ENCODE data around the gene USP40. TPM values are rescaled to one million over a fixed set of nuclear protein-coding genes. Genes with fewer than 3 reads are reported as not detected.

The USP40 gene
- total RNA-seq, 6 experiments from 2014 or later = 22.8 to 27.4 (median 24.3) TPM

DNA sequence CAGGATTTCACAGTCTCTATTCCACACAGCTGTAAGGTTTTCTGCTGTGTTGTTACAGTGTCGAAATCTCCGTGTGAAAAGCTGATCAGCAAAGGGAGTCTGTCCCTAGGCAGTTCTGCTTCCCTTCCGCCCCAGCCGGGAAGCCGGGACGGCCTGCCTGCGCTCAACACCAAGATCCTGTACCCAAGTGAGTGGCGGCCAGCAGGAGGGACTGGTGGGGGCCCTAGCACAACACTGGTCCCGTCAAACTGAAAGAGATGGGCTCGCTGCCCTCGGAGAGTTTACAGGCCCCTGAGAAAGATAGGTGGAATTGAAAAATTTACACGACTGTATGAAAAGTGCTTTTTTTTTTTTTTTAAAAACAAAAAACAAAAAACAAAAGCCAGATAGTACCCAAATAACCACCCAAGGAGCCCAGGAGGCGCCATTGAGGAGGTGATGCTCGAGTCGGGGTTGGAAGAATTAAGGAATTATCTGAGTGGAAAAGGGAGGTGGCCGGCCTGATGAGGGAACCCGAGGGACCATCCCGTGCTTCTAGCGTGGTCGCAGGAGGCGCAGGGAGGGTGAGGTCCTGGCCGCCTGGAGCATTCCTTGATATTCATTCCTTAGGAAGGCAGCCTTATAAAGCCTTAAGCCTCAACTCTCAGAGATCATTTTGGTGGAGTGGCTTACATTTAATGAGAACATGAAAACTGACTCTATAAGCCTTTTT, 115.6 kb downstream of the USP40 start:
- TF ChIP-seq, protein P1, sequence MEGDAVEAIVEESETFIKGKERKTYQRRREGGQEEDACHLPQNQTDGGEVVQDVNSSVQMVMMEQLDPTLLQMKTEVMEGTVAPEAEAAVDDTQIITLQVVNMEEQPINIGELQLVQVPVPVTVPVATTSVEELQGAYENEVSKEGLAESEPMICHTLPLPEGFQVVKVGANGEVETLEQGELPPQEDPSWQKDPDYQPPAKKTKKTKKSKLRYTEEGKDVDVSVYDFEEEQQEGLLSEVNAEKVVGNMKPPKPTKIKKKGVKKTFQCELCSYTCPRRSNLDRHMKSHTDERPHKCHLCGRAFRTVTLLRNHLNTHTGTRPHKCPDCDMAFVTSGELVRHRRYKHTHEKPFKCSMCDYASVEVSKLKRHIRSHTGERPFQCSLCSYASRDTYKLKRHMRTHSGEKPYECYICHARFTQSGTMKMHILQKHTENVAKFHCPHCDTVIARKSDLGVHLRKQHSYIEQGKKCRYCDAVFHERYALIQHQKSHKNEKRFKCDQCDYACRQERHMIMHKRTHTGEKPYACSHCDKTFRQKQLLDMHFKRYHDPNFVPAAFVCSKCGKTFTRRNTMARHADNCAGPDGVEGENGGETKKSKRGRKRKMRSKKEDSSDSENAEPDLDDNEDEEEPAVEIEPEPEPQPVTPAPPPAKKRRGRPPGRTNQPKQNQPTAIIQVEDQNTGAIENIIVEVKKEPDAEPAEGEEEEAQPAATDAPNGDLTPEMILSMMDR (IDR thresholded peaks at IDR 0.05) = peak; percentile 19; the same call in 1 of the 2 replicates

DNA sequence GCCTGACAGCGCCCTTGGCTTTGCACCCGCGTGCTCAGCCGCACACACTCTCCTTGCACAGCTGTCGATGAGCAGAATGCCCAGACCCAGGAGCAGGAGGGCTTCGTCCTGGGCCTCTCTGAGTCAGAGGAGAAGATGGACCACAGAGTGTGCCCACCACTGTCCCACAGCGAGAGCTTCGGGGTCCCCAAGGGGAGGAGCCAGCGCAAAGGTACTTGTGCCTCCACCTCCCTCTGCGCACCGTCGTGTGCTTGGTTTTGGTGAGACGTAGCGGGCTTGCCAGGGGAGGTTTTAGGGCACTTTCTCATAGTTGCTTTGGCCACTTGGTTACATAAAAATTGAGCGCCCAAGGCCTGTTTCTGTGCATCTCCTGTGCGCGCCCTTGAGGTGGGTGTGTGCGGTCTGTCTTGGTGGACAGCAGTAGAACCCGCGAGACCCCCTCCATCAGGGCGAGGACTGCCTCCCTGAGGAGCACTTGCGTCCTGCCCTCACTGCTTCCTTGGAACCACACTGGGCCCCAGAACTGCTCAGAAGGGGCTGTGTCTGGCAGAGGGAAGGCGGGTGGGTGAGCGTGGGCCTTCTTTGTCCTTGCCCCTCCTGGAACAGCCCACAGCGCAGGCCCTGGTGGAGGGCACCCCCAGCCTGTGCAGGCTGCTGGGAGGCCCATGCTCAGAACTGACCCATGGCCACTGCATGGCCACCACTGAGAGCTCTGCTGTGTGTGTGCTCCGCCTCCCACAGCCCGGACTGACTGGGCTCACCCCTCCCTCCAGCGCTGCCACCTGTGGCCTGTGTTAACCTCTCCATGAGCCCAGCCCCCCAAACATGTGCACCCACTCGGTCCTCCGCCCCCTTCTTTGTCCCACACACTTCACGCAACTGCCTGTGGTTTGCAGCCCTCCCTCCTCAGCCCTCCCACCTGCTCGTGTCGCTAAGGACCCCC, 116.4 kb downstream of the USP40 start:
- DNase-seq = no peak
- Mint-ChIP-seq H3K27ac (no peak overlapping the region), H3K4me1 (ENCODE audit: low read depth) (peaks cover 5% of the 10 kb centered on the region; the same call in 1 of the 2 replicates), H3K9me3 (no peaks in the 10 kb centered on the region), H3K36me3 (ENCODE audit: low read depth) (peaks cover 4% of the 10 kb centered on the region; the same call in 1 of the 2 replicates), H3K4me3 (no peak overlapping the region), H3K27me3 (ENCODE audit: insufficient read depth) (no peaks in the 10 kb centered on the region; the same call in none of the 2 replicates)
- TF ChIP-seq, protein P1 (IDR thresholded peaks at IDR 0.05) = no peak

More for the DNA sequence above, 115.6 kb downstream of the USP40 start:
- H3K4me1 Mint-ChIP-seq (ENCODE audit: low read depth) = peaks cover 5% of the 10 kb centered on the region; the same call in 1 of the 2 replicates
- DNase-seq = no peak
- peaks cover 4% of the 10 kb centered on the region; the same call in 1 of the 2 replicates for H3K36me3 Mint-ChIP-seq (ENCODE audit: low read depth)
- no peaks in the 10 kb centered on the region; the same call in none of the 2 replicates for H3K27me3 Mint-ChIP-seq (ENCODE audit: insufficient read depth)
- no peak overlapping the region for H3K27ac Mint-ChIP-seq
- no peaks in the 10 kb centered on the region for H3K9me3 Mint-ChIP-seq
- no peak overlapping the region for H3K4me3 Mint-ChIP-seq

DNA sequence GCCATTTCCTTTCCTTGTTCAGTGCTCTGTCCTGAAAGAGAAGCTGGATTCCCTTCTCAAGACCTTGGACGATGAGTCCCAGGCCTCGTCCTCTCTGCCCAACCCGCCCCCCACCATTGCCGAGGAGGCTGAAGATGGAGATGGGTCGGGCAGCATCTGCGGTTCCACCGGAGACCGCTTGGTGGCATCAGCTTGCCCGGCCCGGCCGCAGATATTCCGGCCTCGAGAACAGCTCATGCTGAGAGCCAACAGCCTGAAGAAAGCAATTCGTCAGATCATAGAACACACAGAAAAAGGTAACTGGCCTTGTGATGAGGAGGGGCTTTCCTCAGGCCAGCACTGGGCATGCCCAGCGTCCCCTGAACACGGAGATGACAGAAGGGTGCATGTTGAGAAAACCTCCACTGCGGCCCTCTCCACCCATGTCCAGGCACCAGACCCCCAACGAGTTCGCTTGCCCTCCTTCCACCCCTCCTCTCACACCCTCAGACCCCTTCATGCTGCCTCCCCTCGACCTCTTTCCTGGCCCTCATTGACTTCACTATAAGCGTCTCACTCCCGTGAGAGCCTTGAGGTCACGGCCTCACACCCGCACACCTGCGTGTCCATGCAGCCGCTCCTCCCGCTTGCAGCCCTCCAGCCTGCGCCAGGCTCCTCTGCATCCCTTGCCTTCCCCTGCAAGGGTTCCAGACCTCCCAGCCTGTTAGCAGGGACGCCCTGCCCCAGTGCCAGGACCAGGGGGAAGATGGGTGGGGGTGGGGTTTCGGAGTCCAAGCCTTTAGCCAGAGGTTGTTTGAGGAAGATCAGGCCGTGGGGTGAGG, 117.3 kb downstream of the USP40 start:
- peaks cover 4% of the 10 kb centered on the region; the same call in 1 of the 2 replicates for H3K36me3 Mint-ChIP-seq (ENCODE audit: low read depth)
- no peak overlapping the region for H3K4me3 Mint-ChIP-seq
- DNase-seq = peak; percentile 60
- H3K27ac Mint-ChIP-seq = no peak overlapping the region
- H3K9me3 Mint-ChIP-seq = no peaks in the 10 kb centered on the region
- no peaks in the 10 kb centered on the region; the same call in none of the 2 replicates for H3K27me3 Mint-ChIP-seq (ENCODE audit: insufficient read depth)
- TF ChIP-seq, protein P1 (IDR thresholded peaks at IDR 0.05) = peak; percentile 86
- peaks cover 5% of the 10 kb centered on the region; the same call in 1 of the 2 replicates for H3K4me1 Mint-ChIP-seq (ENCODE audit: low read depth)

DNA sequence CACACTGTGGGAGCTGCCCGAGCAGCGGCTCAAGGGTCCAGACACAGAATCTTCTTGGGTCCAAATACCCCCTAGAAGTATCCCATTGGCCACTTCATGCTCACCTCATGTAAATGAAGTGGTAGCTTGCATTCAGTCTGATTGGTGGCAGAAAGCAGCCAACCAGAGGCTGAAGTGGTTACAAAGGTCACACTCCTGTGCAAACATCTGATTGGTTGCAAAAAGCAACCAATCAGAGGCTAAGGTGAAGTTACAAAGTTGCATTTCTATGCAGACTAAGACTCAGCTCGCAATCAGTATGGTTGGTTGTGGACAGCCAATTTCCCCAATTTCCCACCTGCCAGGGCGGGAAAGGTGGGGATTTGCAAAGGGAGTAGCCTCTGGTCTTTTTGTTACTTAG, 118.0 kb downstream of the USP40 start:
- no peak for DNase-seq
- Mint-ChIP-seq H3K36me3 (ENCODE audit: low read depth) (peaks cover 4% of the 10 kb centered on the region; the same call in 1 of the 2 replicates), H3K4me3 (no peak overlapping the region), H3K9me3 (no peaks in the 10 kb centered on the region), H3K27ac (no peak overlapping the region), H3K4me1 (ENCODE audit: low read depth) (peaks cover 7% of the 10 kb centered on the region), H3K27me3 (ENCODE audit: insufficient read depth) (no peaks in the 10 kb centered on the region; the same call in none of the 2 replicates)
- TF ChIP-seq, protein P1 (IDR thresholded peaks at IDR 0.05) = no peak

DNA sequence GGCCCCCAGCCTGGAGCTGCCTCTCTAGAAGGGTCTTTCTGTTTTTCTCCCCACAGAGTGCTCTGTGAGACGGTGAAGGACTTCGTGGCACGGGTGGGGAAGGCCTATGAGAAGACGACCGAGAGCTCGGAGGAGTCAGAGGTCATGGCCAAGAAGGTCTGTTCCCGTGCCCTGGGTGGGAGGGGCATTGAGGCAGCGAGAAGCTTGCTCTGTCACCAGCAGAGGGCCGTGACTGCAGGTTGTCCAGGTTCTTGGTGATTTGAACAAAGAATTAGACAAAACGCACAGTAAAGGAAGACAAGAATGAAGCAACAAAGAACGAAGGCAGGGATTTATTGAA, 118.4 kb downstream of the USP40 start:
- H3K27ac Mint-ChIP-seq = no peak overlapping the region
- H3K36me3 Mint-ChIP-seq (ENCODE audit: low read depth) = peaks cover 4% of the 10 kb centered on the region; the same call in 1 of the 2 replicates
- no peak for DNase-seq
- H3K9me3 Mint-ChIP-seq = no peaks in the 10 kb centered on the region
- no peak overlapping the region for H3K4me3 Mint-ChIP-seq
- TF ChIP-seq, protein P1 (IDR thresholded peaks at IDR 0.05) = peak; percentile 30; the same call in 1 of the 2 replicates
- peaks cover 3% of the 10 kb centered on the region for H3K27me3 Mint-ChIP-seq (ENCODE audit: insufficient read depth)
- peaks cover 11% of the 10 kb centered on the region for H3K4me1 Mint-ChIP-seq (ENCODE audit: low read depth)

Data from HFFc6 (cell line).